HT-29 (cell line): ENCODE measurements around the gene SRGAP1. TPM values are rescaled to one million over a fixed set of nuclear protein-coding genes. Genes with fewer than 3 reads are reported as not detected.
"Not testable (repeated sequence)": the region's sequence is repeated elsewhere in the genome, so short reads cannot be mapped to it uniquely, and the experiment has no call there.

Source experiments
- DNase-seq: peaks from one replicate; pipeline ENCODE4 v3.0.0-alpha.2; 2015; ENCODE audit warnings: low spot score
- total RNA-seq: library from RNA; depleted of rRNA; stranded (reverse); fragments of >200 nt; shearing (Covaris generic); gene quantifications from 2 replicates; pipeline ENCODE4 v1.2.3, GENCODE V29; 2014

Gene SRGAP1
- total RNA-seq, 1 experiment from 2014 or later: 1.0 TPM

- DNase-seq: no peak
These were observed 198.4 kb downstream of the SRGAP1 start for GRCh38 chr12:64042911-64043310.

GRCh38 chr12:64044191-64044590, 199.7 kb downstream of the SRGAP1 start:
- DNase-seq: no peak

DNA sequence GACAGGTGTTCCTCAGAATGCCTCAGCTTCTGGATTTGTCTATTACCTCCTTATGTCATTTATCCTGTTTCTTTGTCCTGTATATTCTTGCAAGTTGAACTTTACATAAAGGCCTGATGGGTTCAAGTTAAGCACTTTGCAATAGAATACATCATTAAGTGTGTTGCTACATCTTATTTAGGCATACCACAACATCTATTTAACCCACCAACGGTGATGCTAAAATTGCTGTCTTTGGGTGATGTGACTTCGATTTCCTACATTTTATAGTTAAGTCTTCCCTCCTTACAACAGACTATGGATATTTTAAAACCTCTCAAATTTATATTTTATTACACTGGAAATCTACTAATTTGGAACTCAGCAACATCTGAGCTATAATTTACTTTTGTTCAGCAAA, 206.6 kb downstream of the SRGAP1 start:
- DNase-seq: no peak

- no peak for DNase-seq
These were observed 208.6 kb downstream of the SRGAP1 start for GRCh38 chr12:64053117-64053516.

GRCh38 chr12:64054079-64054520, 209.6 kb downstream of the SRGAP1 start:
- no peak for DNase-seq

GRCh38 chr12:64056741-64057140, 212.2 kb downstream of the SRGAP1 start:
- no peak for DNase-seq

DNA sequence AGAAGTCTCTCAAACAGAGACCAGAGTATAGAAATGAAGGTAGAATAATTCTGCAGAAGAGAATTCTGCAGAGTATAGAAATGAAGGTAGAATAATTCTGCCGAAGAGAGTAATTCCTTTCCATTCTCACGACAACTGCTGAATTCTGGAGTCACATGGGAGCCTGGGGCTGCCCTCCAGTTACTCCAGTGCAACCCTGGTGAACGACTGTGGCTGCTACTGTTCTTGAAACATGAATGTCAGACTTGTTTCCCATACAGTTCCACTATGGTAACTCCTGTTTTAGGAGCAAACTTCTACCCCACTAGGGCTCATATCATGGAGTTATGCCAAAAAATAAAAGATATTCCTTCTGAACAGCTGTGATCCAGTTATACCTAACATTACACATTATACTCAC, 213.2 kb downstream of the SRGAP1 start:
- DNase-seq: no peak

DNA sequence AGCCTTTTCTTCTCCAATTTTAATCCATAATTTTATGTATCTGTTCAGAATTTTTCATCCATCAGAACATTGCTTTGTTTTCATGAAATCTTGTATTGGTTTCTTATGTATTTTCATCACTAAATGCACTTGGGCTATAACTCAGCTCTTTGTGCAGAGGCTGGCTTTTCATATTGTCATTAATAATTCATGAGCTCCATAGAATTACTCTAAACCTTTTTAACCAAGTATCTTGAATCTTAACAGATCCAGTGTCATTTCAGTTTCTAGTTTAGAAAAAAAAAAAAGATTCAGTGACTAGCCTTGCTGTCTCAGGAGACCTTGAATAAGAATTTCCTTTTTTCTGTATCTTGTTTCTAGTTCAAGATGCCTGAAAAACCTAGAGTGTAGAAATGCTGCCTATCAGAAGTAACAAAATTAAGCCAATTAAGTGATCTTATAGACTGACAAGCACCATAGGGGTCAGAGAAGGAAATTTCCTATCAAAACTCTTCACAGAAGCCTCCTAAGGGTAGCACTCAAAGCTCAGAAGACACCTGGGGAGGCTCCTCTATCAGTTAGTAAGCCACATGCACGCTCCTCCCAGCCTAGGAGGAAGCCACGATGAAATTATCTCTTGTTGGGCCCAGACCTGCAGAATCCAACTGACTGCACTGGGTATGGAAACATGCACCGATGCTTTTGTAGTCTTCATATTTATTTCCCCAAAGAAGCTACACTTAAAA, 214.2 kb downstream of the SRGAP1 start:
- DNase-seq: no peak

- no peak for DNase-seq
These were observed 215.2 kb downstream of the SRGAP1 start for GRCh38 chr12:64059685-64060084.

DNA sequence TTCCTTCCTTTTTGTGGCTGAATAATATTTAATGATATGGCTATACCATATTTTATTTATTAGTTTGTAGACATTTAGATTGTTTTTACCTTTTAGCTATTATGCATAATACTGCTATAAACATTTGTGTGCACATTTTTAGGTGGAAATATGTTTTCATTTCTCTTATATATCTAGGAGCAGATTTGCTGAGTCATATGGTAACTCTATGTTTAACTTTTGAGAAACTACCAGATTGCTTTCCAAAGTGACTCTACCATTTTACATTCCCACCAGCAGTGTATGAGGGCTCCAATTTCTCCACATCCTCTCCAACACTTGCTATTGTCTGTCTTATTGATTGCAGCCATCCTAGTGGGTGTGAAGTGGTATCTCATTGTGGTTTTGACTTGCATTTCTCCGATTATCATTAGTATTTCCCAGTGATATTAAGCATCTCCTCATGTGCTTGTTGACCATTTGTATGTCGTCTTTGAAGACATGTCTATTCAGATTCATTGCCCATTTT, 217.4 kb downstream of the SRGAP1 start:
- DNase-seq: no peak

- no peak for DNase-seq
These were observed 218.6 kb downstream of the SRGAP1 start for GRCh38 chr12:64063121-64063520.

- DNase-seq: no peak
These were observed 219.7 kb downstream of the SRGAP1 start for GRCh38 chr12:64064240-64064639.

GRCh38 chr12:64064706-64065105, 220.2 kb downstream of the SRGAP1 start:
- no peak for DNase-seq

DNA sequence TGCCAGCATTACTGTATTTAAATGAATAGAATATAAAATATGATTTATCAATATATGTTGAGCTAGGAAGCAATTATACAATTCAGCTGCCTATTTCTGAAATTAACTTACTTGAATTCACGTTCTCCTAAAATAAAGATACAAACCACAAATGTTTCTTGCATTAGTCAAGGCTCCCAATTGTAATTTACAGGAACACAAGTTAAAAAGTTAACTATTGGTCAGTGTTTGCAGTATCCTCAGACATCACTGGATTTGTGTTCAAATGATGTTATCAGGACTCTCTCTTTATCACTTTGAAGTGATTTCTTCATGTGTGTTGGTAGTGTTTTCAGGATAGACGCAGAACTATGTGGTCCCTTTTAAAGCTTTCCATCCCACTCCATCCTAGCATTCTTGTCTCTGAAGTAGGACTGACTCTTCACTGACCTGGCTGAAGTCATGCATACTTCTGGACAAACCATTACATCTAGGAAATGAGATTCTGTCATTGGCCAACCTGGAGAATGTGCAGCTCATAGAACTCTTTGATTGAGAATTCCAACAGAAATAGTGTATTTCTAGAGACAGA, 221.5 kb downstream of the SRGAP1 start:
- no peak for DNase-seq

DNA sequence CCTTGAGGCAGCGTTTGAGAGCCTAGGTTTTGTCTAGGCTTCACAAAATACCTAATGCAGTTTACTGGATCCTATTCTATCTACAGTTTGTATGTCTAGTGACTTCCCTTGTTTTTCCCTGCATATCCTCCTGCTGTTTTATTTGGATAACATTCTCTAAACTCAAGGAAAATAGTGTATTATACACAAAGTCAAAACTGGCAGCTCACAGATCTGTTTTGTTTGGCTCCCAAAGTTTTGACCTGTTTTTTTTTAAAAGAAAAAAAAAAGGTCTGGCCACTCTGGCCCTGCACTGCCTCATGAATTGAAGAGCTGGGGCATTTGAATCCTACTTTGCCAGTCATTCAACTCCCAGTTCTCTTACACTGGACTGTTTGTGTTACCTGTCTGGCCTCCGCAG, 222.3 kb downstream of the SRGAP1 start:
- DNase-seq: no peak

GRCh38 chr12:64070454-64070853, 226.0 kb downstream of the SRGAP1 start:
- DNase-seq: no peak

- DNase-seq: no peak
These were observed 228.5 kb downstream of the SRGAP1 start for GRCh38 chr12:64072916-64073575.

GRCh38 chr12:64076565-64076964, 232.1 kb downstream of the SRGAP1 start:
- DNase-seq: not testable (repeated sequence)

- DNase-seq: peak; percentile 47
These were observed 233.4 kb downstream of the SRGAP1 start for GRCh38 chr12:64077922-64078321.

DNA sequence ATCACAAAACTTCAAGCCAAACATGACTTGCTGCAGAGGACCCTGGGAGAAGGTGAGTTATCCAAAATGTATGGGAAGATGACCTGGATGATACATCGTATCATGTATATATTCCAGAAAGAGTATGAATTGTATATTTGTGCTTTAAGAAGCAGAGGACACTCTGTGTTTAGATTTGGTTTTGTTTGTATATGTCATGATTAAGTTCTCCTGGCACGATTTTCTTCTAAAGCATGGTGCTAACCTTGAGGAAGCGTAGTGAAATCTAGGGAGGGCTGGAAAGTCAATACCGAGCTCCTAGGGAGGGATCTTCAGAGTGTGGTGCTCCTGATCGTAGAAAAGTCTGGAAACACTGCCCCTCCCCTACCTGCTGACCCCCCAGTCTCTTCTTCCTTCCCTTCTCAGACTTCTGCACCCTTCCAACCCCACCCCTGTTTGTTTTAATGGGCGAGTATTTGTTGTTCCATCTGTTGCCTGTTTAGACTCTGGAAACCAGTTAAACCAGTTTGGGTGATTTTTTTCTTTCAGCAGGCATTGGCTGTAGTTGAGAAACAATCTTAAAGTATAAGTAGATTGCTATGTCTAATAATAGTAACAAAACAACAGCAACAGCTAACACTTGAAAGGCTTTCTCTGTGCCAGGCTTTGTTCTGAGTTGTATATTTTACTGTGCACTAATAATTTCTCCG, 236.0 kb downstream of the SRGAP1 start:
- peak; percentile 93 for DNase-seq

DNA sequence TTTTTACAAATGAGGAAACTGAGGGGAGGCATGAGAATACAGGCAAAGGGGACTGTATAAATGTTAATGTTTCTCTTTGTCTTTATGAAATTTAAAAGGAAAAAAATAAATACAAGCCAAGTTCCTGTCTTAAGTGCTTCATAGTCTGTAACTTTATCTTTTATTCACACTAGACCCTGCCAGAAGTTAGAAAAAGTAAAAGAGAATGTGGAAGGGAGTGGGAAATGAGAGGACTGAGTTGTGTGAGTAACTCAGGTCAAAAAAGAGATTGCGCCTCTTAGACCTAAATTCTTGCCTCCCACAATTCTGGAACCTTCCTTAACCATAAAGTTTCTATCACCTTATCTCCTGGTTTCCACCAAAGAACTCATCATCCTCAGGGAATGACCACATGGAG, 236.5 kb downstream of the SRGAP1 start:
- no peak for DNase-seq

- no peak for DNase-seq
These were observed 237.6 kb downstream of the SRGAP1 start for GRCh38 chr12:64082116-64082515.
